ENCODE results near the gene KIAA1191.

DNA sequence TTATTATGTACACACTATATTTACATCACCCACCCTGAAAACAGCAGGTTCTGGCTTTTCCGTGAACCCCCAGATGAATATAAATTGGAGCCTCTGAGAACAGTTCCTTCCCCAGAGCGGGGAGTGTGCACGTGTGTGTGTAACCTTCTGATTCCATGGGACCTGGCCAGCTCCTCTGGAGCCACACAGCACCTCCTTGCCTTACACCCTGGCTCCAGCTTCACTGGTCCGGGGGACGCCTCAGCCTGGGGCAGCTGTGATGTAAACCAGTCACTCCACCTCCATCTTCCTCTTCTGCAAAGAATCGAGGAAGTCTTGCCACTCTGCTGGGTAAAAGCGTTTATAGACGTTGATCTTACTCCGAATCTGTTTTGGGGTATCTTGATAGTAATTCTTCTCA is 22.4 kb upstream of the KIAA1191 start:
- no peak for TF ChIP-seq POLR2A (IDR thresholded peaks at IDR 0.05)
- TF ChIP-seq, protein P1, sequence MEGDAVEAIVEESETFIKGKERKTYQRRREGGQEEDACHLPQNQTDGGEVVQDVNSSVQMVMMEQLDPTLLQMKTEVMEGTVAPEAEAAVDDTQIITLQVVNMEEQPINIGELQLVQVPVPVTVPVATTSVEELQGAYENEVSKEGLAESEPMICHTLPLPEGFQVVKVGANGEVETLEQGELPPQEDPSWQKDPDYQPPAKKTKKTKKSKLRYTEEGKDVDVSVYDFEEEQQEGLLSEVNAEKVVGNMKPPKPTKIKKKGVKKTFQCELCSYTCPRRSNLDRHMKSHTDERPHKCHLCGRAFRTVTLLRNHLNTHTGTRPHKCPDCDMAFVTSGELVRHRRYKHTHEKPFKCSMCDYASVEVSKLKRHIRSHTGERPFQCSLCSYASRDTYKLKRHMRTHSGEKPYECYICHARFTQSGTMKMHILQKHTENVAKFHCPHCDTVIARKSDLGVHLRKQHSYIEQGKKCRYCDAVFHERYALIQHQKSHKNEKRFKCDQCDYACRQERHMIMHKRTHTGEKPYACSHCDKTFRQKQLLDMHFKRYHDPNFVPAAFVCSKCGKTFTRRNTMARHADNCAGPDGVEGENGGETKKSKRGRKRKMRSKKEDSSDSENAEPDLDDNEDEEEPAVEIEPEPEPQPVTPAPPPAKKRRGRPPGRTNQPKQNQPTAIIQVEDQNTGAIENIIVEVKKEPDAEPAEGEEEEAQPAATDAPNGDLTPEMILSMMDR (IDR thresholded peaks at IDR 0.05): no peak
- no peak for TF ChIP-seq POLR2AphosphoS5 (IDR thresholded peaks at IDR 0.05)
